GM19239 (cell line): ENCODE results near the gene VPS26B.
"Not testable (repeated sequence)": the region's sequence is repeated elsewhere in the genome, so short reads cannot be mapped to it uniquely, and the experiment has no call there.

ENCODE experiments used
- DNase-seq: peaks from one replicate; pipeline ENCODE4 v3.0.0; 2011; ENCODE audit warnings: low spot score; ENCODE audit not compliant: insufficient read length
- FAIRE-seq: peaks from 2 replicates; lab custom pipeline; 2011; peaks lifted over from hg19 to GRCh38; lab: Jason Lieb, UNC

Gene VPS26B

DNA sequence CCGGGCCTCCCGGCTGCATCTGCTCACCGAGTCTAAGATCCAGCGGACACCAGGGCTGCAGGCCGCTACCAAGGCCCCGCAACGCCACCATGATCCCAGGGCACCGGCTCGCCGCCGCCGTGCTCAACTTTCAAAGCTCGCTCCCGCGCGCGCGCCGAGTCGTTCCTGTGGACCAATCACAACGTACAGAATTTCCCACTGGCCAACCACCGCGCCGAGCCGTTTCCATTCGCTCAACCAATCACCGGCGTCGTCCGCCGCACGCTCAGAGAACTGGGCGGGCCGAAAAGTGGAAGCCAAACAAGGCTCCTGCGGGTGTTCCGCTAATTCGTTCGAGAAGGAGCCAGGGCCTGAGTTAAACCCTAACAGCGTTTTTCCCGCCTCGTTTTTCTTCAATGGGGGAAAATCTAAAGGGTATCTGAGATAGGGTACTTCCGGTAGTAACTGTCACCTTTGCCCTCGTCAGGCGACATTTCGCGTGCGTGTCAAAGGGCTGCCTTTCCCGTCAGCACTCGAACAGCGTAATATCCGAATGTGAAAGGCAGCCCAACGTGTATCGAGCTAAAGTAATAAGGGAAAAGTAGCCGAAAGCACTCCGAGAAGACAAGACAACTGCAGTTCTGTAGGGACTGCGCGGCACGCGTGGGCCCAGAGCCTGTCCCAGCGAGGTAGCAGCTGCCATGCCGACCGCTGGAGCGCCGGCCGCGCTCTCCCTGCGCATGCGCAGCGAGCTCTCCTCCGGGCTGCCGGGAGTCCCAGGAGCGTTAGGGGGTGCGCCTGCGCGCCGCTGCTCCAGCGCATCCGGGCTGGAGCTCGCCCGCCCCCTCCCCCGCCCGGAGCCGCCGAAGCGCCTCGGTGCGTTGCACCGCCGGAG is at the start of gene VPS26B, which contains the start of gene NCAPD3:
Gene VPS26B (plus strand): TSS at position 836 of the 874 bp plus-strand sequence. CDS start 452 bp downstream, outside the sequence.
Gene NCAPD3 (minus strand): TSS at position 132 of the 874 bp plus-strand sequence. CDS start 41 bp downstream, at position 91.
- DNase-seq (peak; percentile 83), FAIRE-seq (peak; percentile 97)

GRCh38 chr11:134176284-134176683 is 48.2 kb upstream of the VPS26B start:
- FAIRE-seq: no peak
- no peak for DNase-seq

DNA sequence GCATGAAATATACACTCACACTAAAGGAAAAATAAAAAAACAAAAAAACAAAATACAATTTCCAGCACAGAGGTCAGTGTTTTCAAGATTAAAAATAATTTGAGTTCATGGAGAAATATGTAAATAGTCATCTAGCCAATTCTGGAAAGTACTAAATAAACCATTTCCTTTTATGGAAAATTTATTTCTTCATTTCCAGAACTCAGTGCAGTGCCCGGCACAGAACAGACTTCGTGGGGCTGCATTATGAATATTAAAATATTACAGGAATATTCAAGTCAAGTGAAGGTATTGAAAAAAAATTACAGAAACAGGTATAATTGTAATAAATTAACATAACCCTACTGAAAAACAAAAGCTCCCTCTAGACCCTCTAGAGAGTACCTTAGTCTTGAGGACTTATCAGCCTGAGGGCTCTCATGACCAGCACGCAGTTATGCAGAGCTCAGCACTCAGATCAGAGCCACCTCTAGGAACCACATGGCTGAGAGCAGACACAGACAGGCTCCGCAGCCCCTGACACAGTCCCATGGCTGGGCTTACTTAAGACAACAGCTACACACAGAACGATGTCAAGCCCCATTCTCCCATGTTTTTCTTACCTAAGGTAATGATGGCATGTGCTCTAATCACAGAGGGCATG is 46.3 kb upstream of the VPS26B start:
- DNase-seq: no peak

GRCh38 chr11:134181707-134182106 is 42.8 kb upstream of the VPS26B start:
- DNase-seq (no peak), FAIRE-seq (no peak)

More for the DNA sequence above, 46.3 kb upstream of the VPS26B start:
- no peak for FAIRE-seq

GRCh38 chr11:134188092-134188491 is 36.4 kb upstream of the VPS26B start:
- DNase-seq, FAIRE-seq: not testable (repeated sequence)

- no peak for FAIRE-seq
- no peak for DNase-seq
Observed at GRCh38 chr11:134196756-134197155, 27.7 kb upstream of the VPS26B start.

- no peak for DNase-seq
- no peak for FAIRE-seq
Observed at GRCh38 chr11:134199531-134199930, 24.9 kb upstream of the VPS26B start.

DNA sequence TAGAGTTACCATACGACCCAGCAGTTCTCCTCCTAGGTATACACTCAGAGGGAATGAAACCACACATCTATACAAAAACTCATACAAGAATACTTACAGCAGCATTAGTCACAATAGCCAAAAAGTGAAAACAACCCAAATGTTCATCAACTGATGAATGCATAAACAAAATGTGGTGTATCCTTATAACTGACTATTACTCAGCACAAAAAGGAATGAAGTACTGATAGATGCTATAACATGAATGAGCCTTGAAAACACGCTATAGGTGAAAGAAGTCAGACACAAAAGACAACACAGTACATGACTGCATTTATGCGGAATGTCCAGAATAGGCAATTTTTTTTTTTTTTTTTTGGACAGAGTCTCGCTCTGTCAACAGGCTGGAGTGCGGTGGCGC is 23.8 kb upstream of the VPS26B start:
- DNase-seq: no peak

GRCh38 chr11:134202661-134203060 is 21.8 kb upstream of the VPS26B start:
- no peak for DNase-seq
- FAIRE-seq: no peak

More for the DNA sequence above, 23.8 kb upstream of the VPS26B start:
- no peak for FAIRE-seq

DNA sequence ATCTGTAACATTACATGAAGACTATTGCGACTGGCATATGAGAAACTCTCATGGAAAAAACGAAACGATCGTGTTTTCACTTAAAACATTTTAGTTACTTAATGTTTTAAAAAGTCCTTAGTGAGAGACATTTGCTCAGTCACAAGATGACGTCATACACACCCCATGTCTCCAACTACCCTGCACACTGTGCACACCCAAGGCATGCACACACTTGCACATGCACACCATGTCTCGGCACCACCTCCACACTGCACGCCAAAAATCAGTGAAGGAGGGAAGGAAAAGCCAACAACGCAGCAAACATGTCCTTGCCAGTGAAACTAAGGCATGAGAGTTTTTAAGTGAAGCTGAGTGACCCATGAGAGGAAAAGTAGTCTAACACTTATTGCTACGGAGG is 18.7 kb upstream of the VPS26B start:
- no peak for FAIRE-seq
- no peak for DNase-seq

DNA sequence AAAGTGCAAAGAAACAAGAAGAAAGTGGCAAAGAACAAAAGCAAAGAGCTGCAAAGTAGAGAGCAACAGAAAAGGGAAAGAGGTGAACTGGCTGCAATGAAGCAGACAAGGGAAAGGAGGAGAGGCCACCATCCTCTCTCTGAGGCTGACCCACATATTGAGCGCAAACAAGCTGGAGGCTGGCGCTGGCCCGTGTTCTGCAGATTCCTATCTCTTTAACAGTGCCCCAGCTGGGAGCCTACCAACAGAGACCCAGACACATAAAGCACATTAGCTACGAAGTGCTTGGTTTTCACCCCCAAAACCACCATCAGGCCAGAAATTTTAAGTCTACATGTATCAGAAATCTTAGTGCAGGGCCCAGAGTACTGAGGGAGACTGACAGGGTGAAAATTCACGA is 18.3 kb upstream of the VPS26B start:
- DNase-seq: no peak
- no peak for FAIRE-seq

- no peak for DNase-seq
- no peak for FAIRE-seq
Observed at GRCh38 chr11:134207538-134208239, 16.8 kb upstream of the VPS26B start.

DNA sequence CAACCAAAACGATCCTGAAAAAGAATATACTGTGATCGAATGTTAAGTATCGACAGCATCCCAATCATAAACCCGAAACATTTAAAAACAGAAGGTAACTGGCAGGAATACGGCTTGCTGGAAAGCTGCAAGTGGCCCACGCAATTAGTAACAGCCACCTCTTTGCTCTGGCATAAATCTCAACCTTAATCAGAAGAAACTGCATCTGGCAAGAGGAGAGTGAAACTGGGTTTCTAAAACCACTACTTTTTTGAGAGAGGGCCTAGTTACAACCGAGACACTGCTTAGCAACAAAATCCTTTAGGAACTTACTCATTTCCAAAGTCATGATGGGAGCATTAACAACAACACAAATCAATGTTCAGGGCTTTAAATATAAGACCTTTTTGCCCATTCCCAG is 8.6 kb upstream of the VPS26B start:
- FAIRE-seq (no peak), DNase-seq (no peak)

DNA sequence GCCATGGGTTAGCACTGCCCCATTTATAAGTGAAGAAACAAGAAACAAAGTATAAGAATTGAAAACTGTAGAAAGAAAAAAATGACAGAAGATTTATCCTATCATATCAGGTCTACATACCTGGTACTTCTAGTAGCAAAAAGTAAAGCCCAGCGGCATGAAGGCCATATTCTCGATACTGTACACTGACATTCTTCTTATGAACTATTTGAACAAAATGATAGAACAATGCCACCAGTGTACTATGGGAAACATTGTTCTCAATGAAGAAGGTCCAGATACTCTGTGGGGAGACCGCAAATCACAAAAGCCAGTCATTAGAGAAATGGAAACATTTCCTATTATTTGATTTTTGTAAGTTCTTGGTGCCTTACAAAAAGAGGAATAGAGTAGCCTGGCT is 7.7 kb upstream of the VPS26B start:
- no peak for FAIRE-seq
- DNase-seq: no peak

DNA sequence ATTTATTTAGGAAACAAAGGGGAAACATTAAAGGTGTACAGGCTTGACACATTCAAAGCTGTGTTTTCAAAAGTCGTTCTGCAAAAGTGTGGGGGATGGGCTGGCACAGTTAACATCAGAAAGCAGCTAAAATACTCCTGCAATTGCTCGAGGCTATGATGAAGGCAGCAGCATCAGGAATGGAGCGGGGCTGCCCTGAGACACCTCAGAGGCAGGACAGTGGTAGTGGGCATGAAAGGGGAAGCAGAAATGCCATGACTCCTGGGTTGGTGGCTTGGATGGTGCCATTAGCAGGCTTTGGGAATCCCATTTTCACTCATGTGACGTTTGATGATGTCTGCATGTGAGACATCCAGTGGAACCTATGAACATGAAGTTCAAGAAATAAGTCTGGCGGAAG is 1.4 kb upstream of the VPS26B start:
- no peak for DNase-seq

GRCh38 chr11:134224710-134225664 is 516 bp downstream of the VPS26B start:
- DNase-seq: no peak

More for the DNA sequence above, 1.4 kb upstream of the VPS26B start:
- FAIRE-seq: no peak

DNA sequence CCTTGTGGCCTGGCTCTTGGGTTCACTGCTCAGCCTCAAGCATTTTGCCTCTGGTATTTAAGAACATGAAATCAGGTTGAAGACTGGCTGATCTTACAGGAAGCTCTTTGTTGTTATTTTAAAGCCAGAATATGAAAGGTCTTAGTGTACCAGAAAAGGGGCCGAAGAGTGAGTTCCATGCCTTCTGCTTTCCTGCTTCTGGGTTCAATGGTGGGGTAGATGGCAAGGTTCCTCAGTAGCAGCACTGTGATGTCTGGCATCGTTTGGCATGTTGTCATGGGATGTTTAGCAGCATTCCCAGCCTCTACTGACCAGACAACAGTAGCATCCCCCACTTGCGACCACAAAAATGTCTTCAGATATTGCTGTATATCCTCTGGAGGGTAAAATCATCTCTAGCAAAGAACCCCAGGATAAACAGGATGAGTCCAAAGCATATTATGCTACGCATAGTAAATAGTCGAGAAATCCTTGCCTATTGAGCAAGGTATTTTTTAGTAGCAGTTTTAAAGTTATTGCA is 2.4 kb downstream of the VPS26B start:
- no peak for DNase-seq
- no peak for FAIRE-seq

More at GRCh38 chr11:134224710-134225664, 516 bp downstream of the VPS26B start:
- no peak for FAIRE-seq

- FAIRE-seq (peak; percentile 97), DNase-seq (peak; percentile 54)
Observed at GRCh38 chr11:134228625-134229024, 4.2 kb downstream of the VPS26B start.

DNA sequence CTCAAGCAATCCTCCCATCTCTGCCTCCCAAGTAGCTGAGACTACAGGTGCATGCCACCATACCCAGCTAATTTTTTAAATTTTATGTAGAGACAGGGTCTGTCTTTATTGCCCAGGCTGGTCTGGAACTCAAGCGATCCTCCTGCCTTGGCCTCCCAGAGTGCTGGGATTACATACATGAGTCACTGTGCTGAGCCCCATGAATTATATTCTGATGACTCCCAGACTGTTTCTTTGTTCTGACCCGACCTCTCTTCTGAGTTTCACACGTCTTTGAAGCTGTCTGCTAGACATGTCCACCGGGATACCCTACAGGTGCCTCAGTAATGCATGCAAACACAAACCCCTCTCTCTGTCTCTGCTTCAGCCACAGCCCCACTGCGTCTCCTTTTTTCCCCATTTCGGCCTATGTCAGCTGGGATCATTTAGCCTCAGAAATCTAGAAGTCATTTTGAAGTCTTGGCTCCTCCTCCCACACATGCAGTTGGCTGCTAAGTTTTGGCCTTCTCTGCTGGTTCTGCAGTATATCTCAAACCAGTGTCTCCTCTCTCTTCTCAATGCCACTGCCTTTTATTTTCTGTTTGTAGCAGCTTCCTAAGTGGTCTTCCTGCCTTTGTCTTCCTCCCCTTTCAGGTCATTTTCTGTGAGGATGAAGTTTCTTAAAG is 4.8 kb downstream of the VPS26B start:
- FAIRE-seq (no peak), DNase-seq (no peak)
